Progenitor cell of endocrine pancreas (in vitro differentiated cells): Measurements from ENCODE around the gene ZDHHC8. TPM values are rescaled to one million over a fixed set of nuclear protein-coding genes. Genes with fewer than 3 reads are reported as not detected.

Experiments
- DNase-seq: peaks from one replicate; pipeline ENCODE4 v3.0.0; 2021; ENCODE audit warnings: low spot score; ENCODE audit not compliant: unreplicated experiment
- H3K27ac Mint-ChIP-seq: 2 replicates; pipeline ENCODE4 v1.8.0; 2021; ENCODE audit warnings: mild to moderate bottlenecking, moderate library complexity, mixed read lengths
- H3K27me3 Mint-ChIP-seq: 2 replicates; pipeline ENCODE4 v1.8.0; 2021; ENCODE audit warnings: mixed read lengths
- H3K36me3 Mint-ChIP-seq: 2 replicates; pipeline ENCODE4 v1.8.0; 2022; ENCODE audit warnings: mixed read lengths; ENCODE audit not compliant: insufficient read depth
- H3K4me1 Mint-ChIP-seq: 2 replicates; pipeline ENCODE4 v1.8.0; 2021; ENCODE audit warnings: low read depth, mixed read lengths
- H3K4me3 Mint-ChIP-seq: 2 replicates; pipeline ENCODE4 v1.8.0; 2021; ENCODE audit warnings: low read depth, mild to moderate bottlenecking, moderate library complexity, mixed read lengths
- H3K9me3 Mint-ChIP-seq: 2 replicates; pipeline ENCODE4 v1.8.0; 2021; ENCODE audit warnings: low read depth, mixed read lengths
- CTCF ChIP-seq: fragments of 200-600 bp; sonication (generic); IDR thresholded peaks from one replicate; pipeline ENCODE4 v1.5.0; 2021; ENCODE audit warnings: antibody characterized with exemption, mild to moderate bottlenecking; ENCODE audit not compliant: unreplicated experiment
- total RNA-seq: library from RNA; stranded (reverse); gene quantifications from 2 replicates; pipeline ENCODE4 v1.2.1, GENCODE V29; 2021

Gene ZDHHC8
- total RNA-seq, 1 donor from 2014 or later, result 82.1 TPM

- Mint-ChIP-seq H3K27ac (peak overlapping the region; percentile 86), H3K27me3 (no peaks in the 10 kb centered on the region), H3K4me1 (peaks cover 19% of the 10 kb centered on the region), H3K9me3 (no peaks in the 10 kb centered on the region), H3K4me3 (no peak overlapping the region), H3K36me3 (no peaks in the 10 kb centered on the region)
- peak; percentile 5 for TF ChIP-seq CTCF
- DNase-seq, result no peak
Measured at GRCh38 chr22:20173246-20173645, 41.6 kb downstream of the ZDHHC8 start.

- Mint-ChIP-seq H3K36me3 (no peaks in the 10 kb centered on the region), H3K4me1 (peaks cover 19% of the 10 kb centered on the region), H3K4me3 (peak overlapping the region; percentile 41), H3K27ac (peak overlapping the region; percentile 86), H3K9me3 (no peaks in the 10 kb centered on the region), H3K27me3 (no peaks in the 10 kb centered on the region)
- no peak for TF ChIP-seq CTCF
- no peak for DNase-seq
Measured at GRCh38 chr22:20173772-20174171, 42.2 kb downstream of the ZDHHC8 start.

- no peak for DNase-seq
- H3K27ac Mint-ChIP-seq, result no peak overlapping the region
- H3K27me3 Mint-ChIP-seq, result no peaks in the 10 kb centered on the region
- peaks cover 19% of the 10 kb centered on the region for H3K4me1 Mint-ChIP-seq
- peak; percentile 40 for TF ChIP-seq CTCF
- no peak overlapping the region for H3K4me3 Mint-ChIP-seq
- H3K9me3 Mint-ChIP-seq, result no peaks in the 10 kb centered on the region
- no peaks in the 10 kb centered on the region for H3K36me3 Mint-ChIP-seq
Measured at GRCh38 chr22:20174785-20175596, 43.4 kb downstream of the ZDHHC8 start.

- Mint-ChIP-seq H3K27ac (no peak overlapping the region), H3K9me3 (no peaks in the 10 kb centered on the region), H3K4me1 (peaks cover 19% of the 10 kb centered on the region), H3K4me3 (no peak overlapping the region), H3K27me3 (no peaks in the 10 kb centered on the region), H3K36me3 (no peaks in the 10 kb centered on the region)
- no peak for TF ChIP-seq CTCF
- DNase-seq, result no peak
Measured at GRCh38 chr22:20175597-20175900, 43.9 kb downstream of the ZDHHC8 start.

- no peak for DNase-seq
- no peak for TF ChIP-seq CTCF
- Mint-ChIP-seq H3K36me3 (no peaks in the 10 kb centered on the region), H3K27ac (no peak overlapping the region), H3K4me1 (peaks cover 19% of the 10 kb centered on the region), H3K4me3 (no peak overlapping the region), H3K9me3 (no peaks in the 10 kb centered on the region), H3K27me3 (no peaks in the 10 kb centered on the region)
Measured at GRCh38 chr22:20176421-20177085, 44.9 kb downstream of the ZDHHC8 start.
